Measurements from ENCODE around the gene PLCG1. TPM values are rescaled to one million over a fixed set of nuclear protein-coding genes. Genes with fewer than 3 reads are reported as not detected.

PLCG1 gene
- total and polyA plus RNA-seq, 9 of the 15 experiments (the other 6 are each of a cell fraction or from before 2014, with no cell fraction given) = 1.7 to 67.0 (median 34.8) TPM

DNA sequence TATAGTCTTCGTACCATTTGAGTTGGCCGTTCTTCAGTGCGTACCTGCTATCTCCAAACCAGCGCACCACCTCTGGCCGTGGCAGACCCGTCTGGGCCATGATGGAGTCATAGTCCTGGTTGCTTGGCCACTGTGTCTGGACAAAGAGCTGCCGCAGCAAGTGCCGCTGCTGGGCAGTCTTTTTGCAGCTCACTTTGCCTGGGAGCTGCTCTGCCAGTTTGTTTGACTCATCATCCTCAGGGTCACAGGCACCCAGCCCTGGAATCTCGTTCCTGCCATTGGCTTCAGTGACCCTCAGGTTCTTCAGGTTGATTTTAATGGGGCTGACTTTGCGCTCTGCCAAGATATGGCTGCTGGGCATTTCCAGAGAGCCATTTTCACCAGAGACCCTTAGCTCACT, 65.1 kb downstream of the PLCG1 start:
- Histone ChIP-seq H2AFZ (ENCODE audit: low read depth, low read length) (no peak overlapping the region), H3K9me3 (replicated peaks; ENCODE audit: control insufficient read depth, insufficient read depth, low read depth, low read length) (no peaks in the 10 kb centered on the region; the same call in 1 of the 2 replicates), H3K9me1 (ENCODE audit: control insufficient read depth, insufficient read depth, low read length) (no peaks in the 10 kb centered on the region), H3K4me1 (replicated peaks in 1 of 2; ENCODE audit: control insufficient read depth in 2 of 2, insufficient read depth in 2 of 2, low read length in 2 of 2) (no peaks in the 10 kb centered on the region), H3K36me3 (ENCODE audit: control insufficient read depth, insufficient read depth, low read length) (peaks cover 10% of the 10 kb centered on the region; the same call in 1 of the 3 replicates), H3K27me3 (ENCODE audit: control insufficient read depth in 2 of 2, insufficient read depth in 2 of 2, low read length in 2 of 2) (no peaks in the 10 kb centered on the region), H3K27ac (ENCODE audit: extremely low read depth, low read depth, low read length) (no peak overlapping the region), H3K79me2 (ENCODE audit: control insufficient read depth, insufficient read depth, low read length) (no peaks in the 10 kb centered on the region), H3K4me2 (ENCODE audit: insufficient read depth, low read length) (no peak overlapping the region), H3K9ac (ENCODE audit: insufficient read depth in 1 of 2, low read depth in 2 of 2, low read length in 2 of 2) (no peak overlapping the region), H3K4me3 (no peak overlapping the region), H4K20me1 (replicated peaks; ENCODE audit: control insufficient read depth, insufficient read depth, low read length) (no peaks in the 10 kb centered on the region)
- BruUV-seq (replicated peaks) = no TSS peak
- CTCF ChIA-PET (ENCODE audit: low intra/inter-chr PET ratio) = no interaction called here
- 86% methylated on average over 10 of the region's 10 CpGs for WGBS (ENCODE audit: insufficient coverage, low coverage, missing lambda C conversion rate)
- in situ Hi-C loops (cut with MboI) (no loop called here), intact Hi-C loops (cut with micrococcal nuclease) (no loop called here)
- DNase-seq (ENCODE audit: extremely low read depth in 1 of 4, low spot score in 3 of 4) (no peak), ATAC-seq (no peak), FAIRE-seq (no peak)
- POLR2A ChIA-PET = interaction anchor here (1.2 to 1.7 kb wide), 2 partner anchors 11 to 21 kb away, joined by 3 to 6 read pairs; no protein-coding TSS in a partner anchor
- no peak for TF ChIP-seq SMARCA4 (IDR thresholded peaks at IDR 0.05)
- no peak for TF ChIP-seq RBM17 (IDR thresholded peaks at IDR 0.05; ENCODE audit: borderline replicate concordance, low read depth, low read length)
- no peak for TF ChIP-seq GTF2E2 (tag; IDR thresholded peaks at IDR 0.05)
- no peak for TF ChIP-seq ZNF347 (CRISPR knock-in tag; IDR thresholded peaks at IDR 0.05; ENCODE audit: low read depth)
- no peak for TF ChIP-seq CHD4 (IDR thresholded peaks at IDR 0.05; ENCODE audit: insufficient read depth, insufficient replicate concordance, low read depth, low read length, poor library complexity, severe bottlenecking)
- no peak for TF ChIP-seq TEAD2 (tag; IDR thresholded peaks at IDR 0.05)
- no peak for TF ChIP-seq RAD21 (CRISPR knock-in tag; conservative IDR thresholded peaks at IDR 0.05 in 1 of 2, IDR thresholded peaks at IDR 0.05 in 1 of 2)
- no peak for TF ChIP-seq ZNF766 (CRISPR knock-in tag; conservative IDR thresholded peaks at IDR 0.05)
- no peak for TF ChIP-seq CEBPB (tag; IDR thresholded peaks at IDR 0.05)
- no peak for TF ChIP-seq IFI16 (CRISPR knock-in tag; IDR thresholded peaks at IDR 0.05)
- no peak for TF ChIP-seq ZBED1 (IDR thresholded peaks at IDR 0.05)
- TF ChIP-seq ID3 (CRISPR knock-in tag; IDR thresholded peaks at IDR 0.05) = no peak
- no peak for TF ChIP-seq ID3 (tag; IDR thresholded peaks at IDR 0.05)
- no peak for TF ChIP-seq GTF2A2 (tag; IDR thresholded peaks at IDR 0.05)
- TF ChIP-seq PHF8 (IDR thresholded peaks at IDR 0.05; ENCODE audit: borderline replicate concordance, low read length) = no peak
- no peak for TF ChIP-seq SRSF3 (IDR thresholded peaks at IDR 0.05; ENCODE audit: insufficient read depth, low read length)
- no peak for TF ChIP-seq DACH1 (IDR thresholded peaks at IDR 0.05; ENCODE audit: partially characterized antibody)
- TF ChIP-seq CHAMP1 (IDR thresholded peaks at IDR 0.05) = no peak
- no peak for TF ChIP-seq ZNF436 (CRISPR knock-in tag; IDR thresholded peaks at IDR 0.05)
